ENCODE measurements around the gene SORBS1. TPM values are rescaled to one million over a fixed set of nuclear protein-coding genes. Genes with fewer than 3 reads are reported as not detected.
"Not testable (repeated sequence)": the region's sequence is repeated elsewhere in the genome, so short reads cannot be mapped to it uniquely, and the experiment has no call there.

Gene SORBS1
- total RNA-seq, 4 donors from 2014 or later, result 35.1 to 53.1 (median 43.3) TPM

GRCh38 chr10:95352684-95353083, 208.5 kb downstream of the SORBS1 start:
- DNase-seq (ENCODE audit: low spot score in 2 of 2), result no peak
- TF ChIP-seq CTCF (IDR thresholded peaks at IDR 0.05) (no peak), POLR2A (IDR thresholded peaks at IDR 0.05) (no peak)
- H3K4me3 ChIP-seq (ENCODE audit: low read depth, poor library complexity, severe bottlenecking), result no peak overlapping the region
- intact Hi-C loops (cut with DNase I; ENCODE audit: low total_unique reads), result no loop called here
- 92 to 96% methylated on average over 2 of the region's 2 CpGs for WGBS, 2 donors

GRCh38 chr10:95350830-95351228, 210.3 kb downstream of the SORBS1 start:
- TF ChIP-seq CTCF (IDR thresholded peaks at IDR 0.05), result no peak
- TF ChIP-seq POLR2A (IDR thresholded peaks at IDR 0.05), result no peak
- H3K4me3 ChIP-seq (ENCODE audit: low read depth, poor library complexity, severe bottlenecking), result no peak overlapping the region
- 33 to 52% methylated on average over 2 of the region's 2 CpGs for WGBS, 2 donors
- intact Hi-C loops (cut with DNase I; ENCODE audit: low total_unique reads), result no loop called here
- no peak for DNase-seq (ENCODE audit: low spot score in 2 of 2)

- intact Hi-C loops (cut with DNase I; ENCODE audit: low total_unique reads), result no loop called here
- DNase-seq (ENCODE audit: low spot score in 2 of 2), result no peak
- 52 to 62% methylated on average over 6 of the region's 6 CpGs for WGBS, 2 donors
- TF ChIP-seq CTCF (IDR thresholded peaks at IDR 0.05), result no peak
- no peak for TF ChIP-seq POLR2A (IDR thresholded peaks at IDR 0.05)
- no peak overlapping the region for H3K4me3 ChIP-seq (ENCODE audit: low read depth, poor library complexity, severe bottlenecking)
These were observed 210.8 kb downstream of the SORBS1 start for GRCh38 chr10:95350219-95350829.

- 90 to 93% methylated on average over 7 of the region's 7 CpGs for WGBS, 2 donors
- H3K4me3 ChIP-seq (ENCODE audit: low read depth, poor library complexity, severe bottlenecking); DNase-seq (ENCODE audit: low spot score in 2 of 2); intact Hi-C loops (cut with DNase I; ENCODE audit: low total_unique reads): not testable (repeated sequence)
These were observed 213.8 kb downstream of the SORBS1 start for GRCh38 chr10:95347402-95347766.

- no peak overlapping the region for H3K4me3 ChIP-seq (ENCODE audit: low read depth, poor library complexity, severe bottlenecking)
- WGBS, 2 donors, result 89 to 92% methylated on average over 2 of the region's 2 CpGs
- intact Hi-C loops (cut with DNase I; ENCODE audit: low total_unique reads), result no loop called here
- TF ChIP-seq CTCF (IDR thresholded peaks at IDR 0.05), result no peak
- TF ChIP-seq POLR2A (IDR thresholded peaks at IDR 0.05), result no peak
- DNase-seq (ENCODE audit: low spot score in 2 of 2), result no peak
These were observed 214.3 kb downstream of the SORBS1 start for GRCh38 chr10:95346715-95347401.

- TF ChIP-seq POLR2A (IDR thresholded peaks at IDR 0.05), result no peak
- no peak for TF ChIP-seq CTCF (IDR thresholded peaks at IDR 0.05)
- H3K4me3 ChIP-seq (ENCODE audit: low read depth, poor library complexity, severe bottlenecking), result no peak overlapping the region
- intact Hi-C loops (cut with DNase I; ENCODE audit: low total_unique reads), result no loop called here
- 73 to 88% methylated on average over 6 of the region's 6 CpGs for WGBS, 2 donors
- no peak for DNase-seq (ENCODE audit: low spot score in 2 of 2)
These were observed 217.6 kb downstream of the SORBS1 start for GRCh38 chr10:95343573-95343972.
